Urothelium cell line (cell line): ENCODE data around the gene RHOG.
"Not testable (repeated sequence)": the region's sequence is repeated elsewhere in the genome, so short reads cannot be mapped to it uniquely, and the experiment has no call there.

ENCODE experiments used
- DNase-seq: peaks from one replicate; pipeline ENCODE4 v3.0.0; 2011; ENCODE audit warnings: low spot score, mixed read lengths
- FAIRE-seq: peaks from 2 replicates; lab custom pipeline; 2011; peaks lifted over from hg19 to GRCh38; lab: Jason Lieb, UNC

The RHOG gene

DNA sequence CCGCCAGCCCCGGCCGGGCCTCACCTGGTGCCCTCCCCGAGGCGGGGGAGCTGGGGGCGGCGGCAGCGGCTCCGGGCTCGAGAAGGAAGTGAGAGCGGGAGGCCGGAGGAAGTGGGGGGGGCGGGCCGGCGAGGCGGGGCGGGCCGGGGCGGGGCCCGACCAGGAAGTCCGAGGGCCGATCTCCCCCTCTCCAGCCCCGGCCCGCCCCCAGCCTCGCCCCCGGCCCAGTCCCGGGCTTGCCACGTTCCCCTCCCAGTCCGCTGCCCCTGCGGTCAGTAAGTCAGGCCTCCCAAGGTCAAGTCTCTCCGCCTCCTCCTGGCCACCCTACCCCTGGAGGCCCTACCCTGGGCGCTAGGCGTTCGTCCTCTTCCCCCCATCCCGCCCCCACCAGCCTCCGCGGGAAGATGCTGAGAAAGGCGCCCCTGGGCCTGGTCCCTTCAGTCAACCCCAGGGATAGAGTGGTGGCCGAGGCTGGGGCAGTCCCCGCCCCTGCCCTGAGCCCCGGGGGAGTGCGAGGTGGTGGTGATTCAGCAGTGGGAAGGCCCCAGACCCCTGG is at the start of gene RHOG:
Gene RHOG, minus strand, starts transcription at position 90 of the 556 bp plus-strand sequence. CDS start 12,821 bp downstream, outside the sequence.
- no peak for FAIRE-seq
- peak; percentile 92 for DNase-seq

DNA sequence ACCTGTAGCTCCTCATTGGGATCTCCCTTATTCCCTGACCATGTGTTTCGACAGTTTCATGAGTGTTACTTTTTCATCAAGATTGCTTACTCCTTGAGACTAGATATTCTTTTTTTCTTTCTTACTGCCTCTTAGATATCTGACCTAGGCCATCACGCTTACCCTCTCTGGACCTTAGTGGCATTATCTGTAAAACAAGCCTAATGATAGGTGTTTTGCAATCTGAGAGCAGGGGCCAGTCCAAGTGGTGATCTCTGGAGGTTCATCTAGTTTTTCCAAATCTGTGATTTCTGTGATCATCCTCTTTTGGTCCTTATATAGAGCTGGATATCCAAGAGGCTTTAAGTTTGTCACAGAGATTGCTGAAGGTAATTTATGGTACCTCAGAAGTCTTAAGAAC is 49.3 kb upstream of the RHOG start:
- FAIRE-seq: no peak

DNA sequence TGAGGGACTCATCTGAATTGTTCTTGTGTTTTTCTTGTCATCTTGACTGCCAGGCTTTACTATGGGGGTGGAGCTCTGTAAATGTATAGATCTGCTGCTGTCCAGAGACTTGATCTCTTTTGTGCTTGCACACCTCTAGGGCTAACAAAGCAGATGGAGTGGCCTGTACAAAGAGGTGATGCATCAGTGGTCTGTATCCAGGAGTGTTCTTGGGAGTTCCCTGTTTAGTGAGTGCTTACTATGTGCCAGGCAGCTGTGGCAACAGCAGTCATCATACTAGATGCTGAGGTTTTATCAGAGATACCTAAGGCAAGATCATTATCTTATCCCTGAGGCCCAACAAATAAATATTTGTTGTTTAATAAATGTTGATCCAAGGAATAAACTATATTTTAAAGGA is 48.1 kb upstream of the RHOG start:
- DNase-seq: no peak
- no peak for FAIRE-seq

More for the DNA sequence above, 49.3 kb upstream of the RHOG start:
- no peak for DNase-seq

DNA sequence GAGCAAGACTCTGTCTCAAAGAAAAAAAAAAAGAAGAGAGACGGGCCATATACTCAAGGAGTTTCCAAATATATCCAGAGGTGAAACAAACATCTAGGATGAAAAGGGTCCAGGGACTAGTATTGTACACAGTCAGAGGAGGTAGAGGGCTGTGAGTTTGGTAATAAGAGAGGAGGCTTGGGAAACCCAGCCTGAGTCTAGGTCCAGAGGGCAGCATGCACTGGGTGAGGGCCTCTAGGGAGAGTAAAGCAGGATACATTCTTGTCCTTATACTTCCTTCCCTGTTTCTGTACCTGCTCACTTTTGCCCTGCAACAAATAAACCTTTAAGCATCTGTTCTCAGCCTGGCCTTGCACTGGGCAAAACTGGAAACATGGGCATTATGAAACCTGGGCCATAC is 46.2 kb upstream of the RHOG start:
- no peak for DNase-seq
- FAIRE-seq: no peak

DNA sequence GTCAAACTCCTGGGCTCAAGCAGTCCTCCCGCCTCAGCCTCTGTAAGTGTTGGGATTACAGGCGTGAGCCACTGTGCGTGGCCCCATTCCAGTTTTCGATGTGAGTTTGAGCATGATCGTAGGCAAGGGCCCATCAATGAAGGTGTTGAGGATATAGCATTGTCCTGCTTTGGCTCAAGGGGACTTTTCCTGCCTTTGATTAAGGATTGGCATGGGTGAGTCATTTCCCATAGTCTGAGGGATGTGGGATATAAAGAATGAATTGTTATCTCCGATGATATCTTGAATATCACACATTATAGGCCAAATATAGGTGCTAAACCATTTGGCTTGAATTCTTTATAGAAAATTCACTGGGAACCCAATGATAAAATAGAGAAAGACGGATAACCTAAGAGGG is 45.1 kb upstream of the RHOG start:
- no peak for DNase-seq
- FAIRE-seq: no peak

DNA sequence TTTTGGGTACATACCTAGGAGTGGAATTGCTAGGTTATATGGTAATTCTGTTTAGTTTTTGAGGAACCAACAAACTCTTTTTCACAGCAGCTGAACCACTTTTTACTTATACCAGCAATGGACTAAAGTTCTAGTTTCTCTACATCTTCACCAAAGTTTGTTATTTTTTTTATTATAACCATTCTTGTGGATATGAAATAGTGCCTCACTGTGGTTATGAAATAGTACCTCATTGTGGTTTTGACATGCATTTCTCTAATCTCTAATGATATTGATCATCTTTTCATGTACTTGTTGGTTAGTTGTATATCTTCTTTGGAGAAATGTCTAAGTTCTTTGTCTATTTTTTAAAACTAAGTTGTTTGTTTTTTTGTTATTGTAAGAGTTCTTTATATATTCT is 41.9 kb upstream of the RHOG start:
- no peak for DNase-seq
- FAIRE-seq: no peak

DNA sequence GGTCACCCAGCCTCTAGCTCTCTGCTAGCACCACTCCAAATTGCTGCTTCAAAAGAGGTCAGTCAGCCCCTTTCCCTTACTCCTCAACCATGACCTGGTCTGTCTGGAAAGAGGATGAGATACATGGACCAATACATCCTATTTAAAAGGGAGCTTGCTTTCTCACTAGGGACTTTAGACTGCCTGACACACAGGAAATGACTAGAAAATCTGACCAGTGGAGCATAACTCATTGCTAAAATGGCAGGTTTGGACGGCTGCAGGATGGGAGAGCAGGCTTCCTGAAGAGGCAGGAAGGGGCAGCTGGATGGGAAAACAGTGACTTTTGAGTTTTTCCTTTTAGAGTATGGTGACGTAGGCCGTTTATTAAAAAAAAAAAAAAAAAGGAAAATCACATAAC is 40.0 kb upstream of the RHOG start:
- no peak for FAIRE-seq
- no peak for DNase-seq

DNA sequence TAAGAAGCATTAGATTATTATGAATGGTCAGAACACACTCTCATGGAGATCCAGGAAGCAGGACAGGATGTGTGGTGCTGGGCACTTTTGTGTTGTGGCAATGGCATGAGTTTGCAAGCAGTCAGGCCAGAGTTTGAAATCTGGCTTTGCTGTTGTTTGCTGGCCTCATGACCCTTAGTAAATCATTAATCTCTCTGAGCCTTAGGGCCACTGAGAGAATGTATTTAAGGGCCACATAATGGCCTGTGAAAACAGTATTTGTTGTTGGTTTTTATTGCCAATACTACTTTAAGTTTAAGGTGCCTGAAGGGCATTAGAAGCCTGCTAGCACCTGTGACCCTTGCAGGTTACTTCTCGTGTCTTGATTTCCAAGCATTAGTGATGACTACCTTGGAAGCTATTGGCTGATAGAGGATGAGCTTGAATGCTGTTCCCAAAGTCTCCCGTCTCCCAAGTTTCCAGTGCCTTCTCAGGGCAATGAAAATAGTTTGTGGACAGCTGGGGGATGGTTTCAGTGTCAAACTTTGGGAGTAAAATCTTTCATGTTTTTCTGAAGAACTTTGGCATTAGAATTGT is 39.3 kb upstream of the RHOG start:
- DNase-seq (no peak), FAIRE-seq (no peak)

DNA sequence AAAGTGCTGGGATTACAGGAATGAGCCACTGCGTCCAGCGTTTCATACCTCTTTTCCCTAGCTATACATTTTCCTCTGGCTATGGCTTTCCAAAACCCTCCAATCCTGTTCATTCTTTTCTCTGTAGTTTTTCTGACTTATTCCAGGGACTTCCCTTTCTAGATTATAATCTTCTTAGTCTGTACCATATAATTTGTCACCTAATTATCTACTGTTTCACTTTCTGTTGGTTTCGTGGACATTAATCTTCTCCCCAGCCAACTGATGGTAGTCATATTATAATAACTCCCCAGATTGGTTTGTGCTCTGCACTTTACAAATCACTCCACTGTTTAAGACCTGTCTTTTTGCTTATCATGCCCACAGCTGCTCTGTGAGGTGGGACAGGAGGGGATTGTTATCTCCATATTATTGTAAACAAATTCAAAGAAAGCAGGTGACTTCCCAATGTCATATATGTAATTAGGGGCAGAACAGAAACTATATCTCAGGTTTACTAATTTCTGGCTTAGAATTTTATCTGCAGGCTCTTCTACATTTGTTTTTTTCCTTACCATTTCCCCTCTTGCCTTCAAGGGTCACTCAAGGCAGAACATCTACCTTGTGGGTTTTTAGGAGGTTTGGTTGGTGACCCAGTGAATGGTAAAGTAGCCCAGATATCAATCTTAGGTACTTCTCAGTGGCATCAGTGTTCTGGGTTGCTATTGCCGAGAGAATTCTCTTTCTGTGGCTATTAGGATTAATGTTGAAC is 38.6 kb upstream of the RHOG start:
- FAIRE-seq: no peak
- no peak for DNase-seq

DNA sequence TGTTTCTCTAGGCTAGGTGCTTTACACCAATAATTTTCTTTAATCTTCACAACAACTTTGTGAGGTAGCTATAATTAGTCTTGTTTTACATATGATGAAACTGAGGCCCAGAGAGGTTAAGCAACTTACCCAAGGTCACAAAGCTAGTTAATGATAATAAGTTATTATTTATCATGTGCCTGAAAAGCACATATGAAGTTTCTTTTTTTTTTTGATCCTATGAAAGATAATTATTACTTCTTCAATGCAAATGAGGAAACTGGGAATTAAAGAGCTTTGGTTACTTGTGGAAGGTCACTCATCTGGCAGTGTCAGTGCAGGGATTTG is 37.5 kb upstream of the RHOG start:
- FAIRE-seq (no peak), DNase-seq (no peak)

DNA sequence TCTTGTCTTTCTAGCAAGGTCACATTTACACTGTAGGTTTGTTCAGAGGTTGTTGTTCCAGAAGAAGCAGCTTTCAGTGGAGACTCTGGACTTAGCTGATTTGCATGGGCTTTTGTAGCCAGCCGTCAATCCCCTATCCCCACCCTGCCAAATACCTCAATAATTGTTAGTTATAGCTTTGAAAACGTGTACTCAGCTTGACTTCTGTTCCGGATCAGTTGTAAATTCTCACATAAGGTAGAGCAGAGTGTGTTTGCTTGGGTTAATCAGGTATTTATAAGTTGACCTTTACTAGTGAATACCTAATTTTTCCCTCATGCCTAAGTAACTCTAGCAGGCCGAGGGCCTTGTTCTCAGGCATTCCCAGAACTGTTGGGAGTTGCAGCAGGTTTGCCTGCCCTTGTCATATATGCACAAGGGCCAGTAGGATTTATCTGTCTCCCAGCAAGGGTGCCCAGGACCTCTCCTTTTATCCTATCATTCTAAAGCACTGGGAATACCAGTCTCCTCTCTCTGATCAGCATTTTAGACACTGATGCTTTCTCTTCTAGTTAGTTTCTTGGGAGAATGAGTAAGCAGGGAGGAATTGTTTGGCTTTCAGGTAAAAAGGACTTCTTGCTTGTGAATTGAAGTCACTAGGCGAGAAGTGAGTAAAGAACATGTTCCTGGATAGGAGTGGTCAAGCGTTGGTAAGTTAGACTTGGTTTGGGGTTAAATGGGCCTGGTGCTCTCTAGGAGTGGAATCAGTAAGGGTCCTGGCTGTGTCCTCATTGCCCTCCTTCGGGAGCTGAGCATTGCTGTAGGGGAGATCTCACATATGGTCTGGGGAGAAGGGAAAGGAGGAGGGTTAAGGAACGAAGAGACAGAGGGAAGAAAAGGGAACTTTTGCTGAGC is 36.9 kb upstream of the RHOG start:
- DNase-seq (no peak), FAIRE-seq (no peak)

DNA sequence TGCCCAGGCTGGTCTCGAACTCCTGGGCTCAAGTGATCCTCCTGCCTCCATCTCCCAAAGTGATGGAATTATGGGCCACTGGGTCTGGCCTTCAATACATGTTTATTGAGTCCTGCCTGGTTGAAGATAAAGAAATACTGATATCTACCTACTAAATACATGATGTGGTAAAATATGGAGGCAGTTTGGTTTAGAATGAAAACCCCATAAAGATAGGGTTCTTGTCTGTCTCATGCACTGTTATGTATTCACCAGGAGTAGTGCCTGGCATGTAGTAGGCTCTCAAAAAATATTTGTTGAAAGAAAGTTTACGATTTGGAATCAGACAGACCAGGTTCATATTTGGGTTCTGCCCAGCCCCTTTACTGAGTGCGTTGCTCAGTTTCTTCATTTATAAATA is 35.9 kb upstream of the RHOG start:
- no peak for FAIRE-seq
- no peak for DNase-seq

DNA sequence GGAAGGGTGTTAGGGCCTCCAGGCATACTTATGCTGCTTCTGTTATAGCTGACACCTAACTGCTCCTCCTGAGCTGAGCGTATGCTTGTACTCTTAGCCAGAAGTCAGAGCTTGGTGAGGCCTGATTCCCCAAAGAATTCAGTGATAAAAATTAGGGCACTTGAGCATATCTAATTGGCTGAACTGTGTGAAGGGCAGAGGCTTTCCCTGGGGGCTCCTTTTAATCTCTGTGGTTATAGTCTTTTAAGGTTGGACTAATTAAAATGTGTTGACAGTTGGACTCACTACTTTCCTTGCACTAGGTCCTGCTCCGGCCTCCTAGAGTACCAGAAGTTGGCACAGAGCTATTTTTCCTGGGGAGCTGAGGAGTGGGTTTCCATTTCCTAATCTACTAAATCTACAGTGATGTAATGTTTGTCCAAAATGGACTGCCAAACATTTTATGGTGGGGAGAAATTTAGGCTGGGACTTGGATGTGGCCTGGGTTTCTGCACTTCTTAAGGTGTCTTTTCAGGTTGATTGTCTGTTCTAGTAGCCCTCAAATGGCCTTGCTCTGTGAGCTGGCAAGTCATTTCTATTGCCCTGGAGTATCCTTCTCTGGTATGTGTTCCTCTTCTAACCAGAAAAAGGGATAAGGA is 33.1 kb upstream of the RHOG start:
- FAIRE-seq (no peak), DNase-seq (no peak)

DNA sequence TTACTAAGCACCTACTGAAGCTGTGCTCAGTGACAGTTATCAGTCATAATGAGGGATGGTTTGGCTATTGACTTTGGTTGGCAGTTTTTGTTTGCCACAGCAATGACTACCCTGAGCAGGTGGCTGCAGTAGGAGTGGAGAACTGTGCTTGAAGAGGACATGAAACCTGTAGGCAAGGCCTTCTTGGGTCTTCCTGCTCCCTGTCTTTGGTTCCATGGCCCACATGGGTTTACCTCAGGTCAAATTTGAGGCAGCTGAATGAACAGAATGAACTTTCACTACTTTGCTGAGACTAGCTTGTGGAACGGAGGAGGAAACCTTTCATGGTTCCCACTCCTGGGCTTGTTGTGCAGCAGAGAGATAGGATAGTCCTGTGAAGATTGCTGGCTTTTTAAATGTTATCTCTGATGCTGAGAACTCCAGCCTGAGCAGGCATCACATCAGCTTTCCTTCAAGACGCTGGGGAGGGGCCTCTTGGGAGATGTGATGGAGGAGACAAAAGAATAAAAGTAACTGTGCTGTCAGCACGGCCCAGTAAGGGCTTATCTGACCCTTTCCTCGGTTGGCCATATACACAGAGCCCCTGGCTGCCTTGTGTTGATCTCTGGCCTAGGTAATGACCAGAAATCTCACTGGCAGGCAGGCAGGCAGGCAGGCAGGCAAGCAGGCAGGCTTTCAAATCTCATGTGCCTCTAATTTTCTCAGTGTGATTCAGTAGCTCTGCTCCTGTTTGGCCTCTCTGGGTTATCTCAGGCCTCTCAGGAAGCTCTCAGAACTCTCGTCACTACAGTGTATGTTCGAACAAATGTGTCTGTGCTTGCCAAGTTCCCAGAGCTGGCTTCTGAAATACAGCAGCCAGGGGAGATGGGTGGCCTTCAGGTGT is 26.7 kb upstream of the RHOG start:
- DNase-seq: no peak
- FAIRE-seq: no peak

DNA sequence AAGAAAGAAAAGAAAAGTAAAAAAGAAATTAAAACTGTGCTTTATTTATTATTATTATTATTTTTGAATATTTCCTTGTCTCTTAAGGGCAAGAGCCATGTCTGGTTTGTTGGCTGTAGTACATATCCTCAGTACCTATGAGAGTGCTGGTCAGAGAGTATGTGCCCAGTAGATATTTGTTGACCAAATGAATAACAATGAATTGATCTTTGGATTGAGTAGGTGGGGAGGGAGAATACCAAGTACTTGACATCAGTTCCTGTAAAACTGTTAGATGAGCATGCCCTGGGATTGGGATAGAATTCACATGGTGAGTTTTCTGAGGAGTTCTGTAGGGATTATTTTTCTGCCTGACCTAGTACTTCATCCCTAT is 26.1 kb upstream of the RHOG start:
- FAIRE-seq: no peak
- DNase-seq: no peak

DNA sequence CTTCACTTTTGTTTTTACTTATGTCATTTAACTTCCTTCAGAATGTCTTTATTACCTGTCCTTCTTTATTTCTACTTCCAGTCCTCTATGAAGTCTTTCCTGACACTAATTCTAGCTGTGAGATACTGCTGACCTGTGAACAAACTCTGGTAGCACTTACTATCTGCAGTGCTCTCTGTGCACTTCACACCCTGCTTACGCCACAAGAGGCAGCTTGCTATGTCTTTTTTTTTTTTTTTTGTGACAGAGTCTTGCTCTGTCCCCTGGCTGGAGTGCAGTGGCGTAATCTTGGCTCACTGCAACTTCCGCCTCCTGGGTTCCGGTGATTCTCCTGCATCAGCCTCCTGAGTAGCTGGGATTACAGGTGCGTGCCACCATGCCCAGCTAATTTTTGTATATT is 25.4 kb upstream of the RHOG start:
- FAIRE-seq: no peak
- DNase-seq: no peak

DNA sequence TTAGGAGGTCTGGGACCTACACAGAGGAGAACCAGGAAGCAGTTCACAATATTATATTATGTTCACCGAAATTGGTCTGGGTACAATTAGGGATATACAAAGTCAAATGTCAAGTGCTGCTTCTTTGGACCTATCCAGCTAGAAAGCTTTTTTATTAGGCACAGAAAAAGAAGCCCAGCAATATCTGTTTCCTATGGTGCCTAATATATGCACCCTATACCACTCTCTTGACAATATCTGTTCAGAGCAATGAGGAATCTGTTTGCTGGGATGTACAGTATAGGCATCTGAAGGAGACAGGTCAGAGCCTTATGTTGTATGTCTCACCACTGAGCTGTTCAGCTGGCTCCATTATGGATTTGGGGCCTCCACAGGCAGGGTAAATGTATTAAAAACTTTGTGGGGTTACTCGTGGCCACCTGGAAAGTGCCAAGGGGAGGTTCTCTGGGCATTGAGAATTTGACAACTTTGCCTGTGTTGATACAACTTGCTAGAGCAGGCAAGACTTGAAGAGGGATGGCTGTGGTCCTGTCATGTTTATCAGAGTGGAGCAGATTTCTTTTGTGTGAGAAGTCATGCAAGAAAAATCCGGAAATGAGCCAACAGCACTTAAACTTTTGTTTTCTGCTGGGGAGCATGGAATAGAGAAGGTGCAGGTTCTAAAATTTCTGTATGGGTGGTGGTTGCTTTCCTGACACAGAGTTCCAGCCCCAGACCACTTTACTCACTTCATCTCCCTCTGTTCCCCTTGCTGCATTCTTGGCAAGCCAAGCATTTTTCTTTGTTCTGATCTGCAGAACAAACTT is 24.8 kb upstream of the RHOG start:
- FAIRE-seq (no peak), DNase-seq (no peak)

DNA sequence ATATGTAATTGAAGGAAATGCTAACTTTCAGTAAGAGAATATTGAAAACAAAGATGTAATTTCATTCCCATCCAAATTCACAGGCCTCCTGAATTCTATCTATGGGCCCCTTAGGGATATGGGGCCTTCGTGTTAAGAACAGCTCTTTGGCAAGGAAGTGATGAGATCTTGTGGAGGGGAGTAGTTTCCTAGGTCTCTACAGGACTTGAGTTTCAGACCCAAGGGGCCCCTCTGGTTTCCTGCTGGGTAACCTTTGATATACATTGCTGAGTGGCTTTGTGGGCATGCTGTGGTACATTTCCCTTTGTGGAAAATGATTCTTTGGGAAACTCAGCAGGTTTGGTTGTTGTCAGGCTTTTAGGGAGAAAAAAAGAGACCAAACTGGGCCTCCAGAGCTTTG is 20.9 kb upstream of the RHOG start:
- FAIRE-seq (no peak), DNase-seq (no peak)

DNA sequence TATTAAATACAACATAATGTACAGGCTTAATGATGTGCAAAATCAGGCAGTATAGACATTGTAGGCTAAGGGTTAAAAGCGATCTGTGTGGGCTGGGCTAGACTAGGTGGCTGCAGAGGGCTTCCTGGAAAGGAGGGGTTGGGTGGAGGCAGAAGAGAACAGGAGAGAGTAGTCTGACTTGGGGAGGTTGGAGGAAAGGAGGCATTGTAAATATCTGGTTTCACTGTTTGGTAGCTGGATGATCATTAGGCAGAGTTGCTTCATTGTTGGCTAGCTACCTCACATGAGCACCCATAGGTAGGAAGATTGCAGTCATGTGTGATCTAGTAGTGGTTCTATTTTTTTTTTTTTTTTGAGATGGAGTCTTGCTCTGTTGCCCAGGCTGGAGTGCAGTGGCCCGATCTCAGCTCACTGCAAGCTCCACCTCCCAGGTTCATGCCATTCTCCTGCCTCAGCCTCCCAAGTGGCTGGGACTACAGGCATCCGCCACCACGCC is 20.2 kb upstream of the RHOG start:
- DNase-seq, FAIRE-seq: not testable (repeated sequence)
